ENCODE data around the gene NRCAM. TPM values are rescaled to one million over a fixed set of nuclear protein-coding genes. Genes with fewer than 3 reads are reported as not detected.

Gene NRCAM
- total and polyA plus RNA-seq, 2 of the 8 experiments (the other 6 are each of a cell fraction or from before 2014, with no cell fraction given): 2.7 to 3.8 TPM

- Histone ChIP-seq H4K8ac (ENCODE audit: extremely low read depth, insufficient read depth, low read length) (no peak overlapping the region), H3K4me1 (replicated peaks in 1 of 4; ENCODE audit: control insufficient read depth in 3 of 4, insufficient read depth in 4 of 4, low read length in 3 of 4) (no peaks in the 10 kb centered on the region), H4K20me1 (replicated peaks in 1 of 2; ENCODE audit: control insufficient read depth in 1 of 2, insufficient read depth in 2 of 2, low read length in 2 of 2) (no peaks in the 10 kb centered on the region), H3K18ac (ENCODE audit: extremely low read depth, low read length) (no peak overlapping the region), H3K56ac (replicated peaks; ENCODE audit: insufficient read length, low read depth, low read length) (no peak overlapping the region), H2BK12ac (ENCODE audit: low read depth, low read length) (no peak overlapping the region), H3K14ac (ENCODE audit: insufficient read length) (no peak overlapping the region), H3K23ac (ENCODE audit: insufficient read length) (no peak overlapping the region), H3K23me2 (ENCODE audit: low read depth, low read length) (no peaks in the 10 kb centered on the region), H3K36me3 (ENCODE audit: control insufficient read depth in 2 of 4, insufficient read depth in 4 of 4, low read length in 3 of 4) (no peaks in the 10 kb centered on the region), H4K5ac (ENCODE audit: insufficient read length, low read depth, low read length) (no peak overlapping the region), H2AK5ac (ENCODE audit: low read depth, low read length) (no peak overlapping the region), H3K4ac (replicated peaks; ENCODE audit: insufficient read length, low read depth, low read length) (no peak overlapping the region), H2BK15ac (ENCODE audit: low read length) (no peak overlapping the region), H4K91ac (replicated peaks; ENCODE audit: insufficient read length, low read length) (no peak overlapping the region), H3K4me2 (ENCODE audit: insufficient read depth in 1 of 2, low read depth in 2 of 2, low read length in 2 of 2) (no peak overlapping the region), H2BK120ac (replicated peaks; ENCODE audit: low read depth, low read length) (no peak overlapping the region), H3K4me3 (ENCODE audit: extremely low read depth in 1 of 4, insufficient read depth in 2 of 4, low read depth in 3 of 4, low read length in 4 of 4) (no peak overlapping the region), H3K9me3 (ENCODE audit: insufficient read depth in 2 of 2, low read depth in 1 of 2, low read length in 1 of 2) (no peaks in the 10 kb centered on the region), H2AFZ (ENCODE audit: low read length) (no peak overlapping the region), H2BK20ac (ENCODE audit: low read length) (no peak overlapping the region), H3K79me1 (ENCODE audit: low read depth, low read length) (no peaks in the 10 kb centered on the region), H3K9ac (replicated peaks in 1 of 4; ENCODE audit: extremely low read depth in 1 of 4, low read depth in 3 of 4, low read length in 3 of 4) (no peak overlapping the region), H3K27me3 (replicated peaks in 1 of 4; ENCODE audit: control insufficient read depth in 3 of 4, extremely low read depth in 1 of 4, insufficient read depth in 3 of 4, low read length in 3 of 4) (no peaks in the 10 kb centered on the region), H3K27ac (ENCODE audit: low read depth, low read length) (no peak overlapping the region), H2BK5ac (ENCODE audit: low read depth, low read length) (no peak overlapping the region), H3K79me2 (ENCODE audit: control insufficient read depth in 1 of 2, insufficient read depth in 2 of 2, low read length in 2 of 2) (no peaks in the 10 kb centered on the region)
- no peak for DNase-seq (ENCODE audit: low read depth in 1 of 2, low spot score in 2 of 2)
- ChIA-PET POLR2A (ENCODE audit: partially characterized antibody) (no interaction called here), CTCF (ENCODE audit: partially characterized antibody) (interaction anchor here (0.7 to 4.1 kb wide), 13 partner anchors 11 to 202 kb away, joined by 3 to 19 read pairs (median 3); partner anchors contain the start of gene NRCAM)
- WGBS, 2 experiments (ENCODE audit: extremely low coverage in 1 of 2, insufficient coverage in 1 of 2, insufficient read length in 1 of 2, insufficient replicate concordance in 2 of 2, low coverage in 1 of 2, low lambda C conversion rate in 2 of 2, missing lambda C conversion rate in 1 of 2): 80% methylated on average over 1 of the region's 2 CpGs; no CpG with 5 or more reads in 1 of the 2 experiments
- no peak for FAIRE-seq
- TF ChIP-seq CEBPB (IDR thresholded peaks at IDR 0.05; ENCODE audit: low read depth, low read length): no peak
- no peak for TF ChIP-seq POLR2AphosphoS5 (IDR thresholded peaks at IDR 0.05; ENCODE audit: low read depth, low read length)
- no peak for TF ChIP-seq CHD2 (IDR thresholded peaks at IDR 0.05; ENCODE audit: low read length)
- no peak for TF ChIP-seq JUN (IDR thresholded peaks at IDR 0.05; ENCODE audit: low read depth, low read length)
- no peak for TF ChIP-seq HDAC2 (IDR thresholded peaks at IDR 0.05; ENCODE audit: borderline replicate concordance in 1 of 2, low read depth in 2 of 2, low read length in 2 of 2)
- no peak for TF ChIP-seq ATF3 (IDR thresholded peaks at IDR 0.05; ENCODE audit: insufficient read depth, low read depth, low read length)
- no peak for TF ChIP-seq KDM5A (IDR thresholded peaks at IDR 0.05; ENCODE audit: low read length)
- TF ChIP-seq CBX5 (IDR thresholded peaks at IDR 0.05; ENCODE audit: low read depth, low read length): no peak
- no peak for TF ChIP-seq SP1 (IDR thresholded peaks at IDR 0.05; ENCODE audit: low read depth, low read length)
- TF ChIP-seq CTCF (IDR thresholded peaks at IDR 0.05; ENCODE audit: control extremely low read depth in 1 of 3, insufficient read depth in 1 of 3, low read depth in 1 of 3, low read length in 3 of 3): no peak
- TF ChIP-seq SP2 (IDR thresholded peaks at IDR 0.05; ENCODE audit: low read length): no peak
- TF ChIP-seq BACH1 (IDR thresholded peaks at IDR 0.05; ENCODE audit: low read length): no peak
These were observed 70.3 kb downstream of the NRCAM start for GRCh38 chr7:108385834-108386422.

All from H1 (cell line).